Measurements from ENCODE around the gene PEG3. TPM values are rescaled to one million over a fixed set of nuclear protein-coding genes. Genes with fewer than 3 reads are reported as not detected.
A peak's percentile ranks its signal among the peaks of the same experiment; 100 is the strongest.

Gene PEG3
- total RNA-seq, 3 donors from 2014 or later (not counting 1 experiment from before 2014, with no cell fraction given) = not detected

DNA sequence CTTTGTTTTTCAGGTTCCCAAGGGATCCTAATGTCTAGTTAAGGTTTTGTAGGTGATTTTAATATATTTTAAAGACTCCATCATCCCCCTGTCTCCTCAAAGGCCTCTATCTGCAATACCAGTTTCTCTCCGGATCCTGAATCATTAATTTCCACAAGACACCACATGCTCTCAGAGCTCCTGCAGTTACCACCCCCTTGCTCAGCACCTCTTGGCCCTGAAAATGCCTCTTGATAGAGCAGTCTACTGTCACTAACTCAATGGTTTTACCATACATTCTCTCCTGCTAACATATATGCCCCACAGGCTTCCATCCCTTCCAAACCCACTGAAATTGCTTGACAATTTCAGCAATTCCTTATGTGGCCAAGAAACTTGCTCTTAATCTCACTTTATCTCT, 1.9 kb upstream of the PEG3 start:
- H3K4me3 Mint-ChIP-seq = no peak overlapping the region
- TF ChIP-seq, protein P1, sequence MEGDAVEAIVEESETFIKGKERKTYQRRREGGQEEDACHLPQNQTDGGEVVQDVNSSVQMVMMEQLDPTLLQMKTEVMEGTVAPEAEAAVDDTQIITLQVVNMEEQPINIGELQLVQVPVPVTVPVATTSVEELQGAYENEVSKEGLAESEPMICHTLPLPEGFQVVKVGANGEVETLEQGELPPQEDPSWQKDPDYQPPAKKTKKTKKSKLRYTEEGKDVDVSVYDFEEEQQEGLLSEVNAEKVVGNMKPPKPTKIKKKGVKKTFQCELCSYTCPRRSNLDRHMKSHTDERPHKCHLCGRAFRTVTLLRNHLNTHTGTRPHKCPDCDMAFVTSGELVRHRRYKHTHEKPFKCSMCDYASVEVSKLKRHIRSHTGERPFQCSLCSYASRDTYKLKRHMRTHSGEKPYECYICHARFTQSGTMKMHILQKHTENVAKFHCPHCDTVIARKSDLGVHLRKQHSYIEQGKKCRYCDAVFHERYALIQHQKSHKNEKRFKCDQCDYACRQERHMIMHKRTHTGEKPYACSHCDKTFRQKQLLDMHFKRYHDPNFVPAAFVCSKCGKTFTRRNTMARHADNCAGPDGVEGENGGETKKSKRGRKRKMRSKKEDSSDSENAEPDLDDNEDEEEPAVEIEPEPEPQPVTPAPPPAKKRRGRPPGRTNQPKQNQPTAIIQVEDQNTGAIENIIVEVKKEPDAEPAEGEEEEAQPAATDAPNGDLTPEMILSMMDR (IDR thresholded peaks at IDR 0.05) = no peak
- ATAC-seq = no peak

DNA sequence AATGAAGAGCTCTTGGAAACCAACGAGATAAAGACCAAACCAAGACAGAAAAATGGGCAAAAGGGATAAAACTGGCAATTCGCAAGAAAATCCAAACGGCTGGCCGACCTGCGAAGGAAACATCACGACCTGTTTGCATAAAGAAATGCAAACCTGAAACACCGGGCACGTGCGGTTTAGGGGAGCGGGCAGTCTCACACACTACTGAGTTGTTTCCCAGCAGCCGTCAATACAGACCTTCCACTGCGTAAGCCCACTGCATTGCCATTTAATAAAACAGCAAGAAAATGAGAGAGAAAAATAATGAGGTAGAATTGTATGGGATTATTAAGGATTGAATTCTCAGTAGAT, 642 bp upstream of the PEG3 start:
- Histone ChIP-seq H3K27me3 (ENCODE audit: control insufficient read depth, insufficient read depth, low read length) (peaks cover 2% of the 10 kb centered on the region), H3K4me3 (ENCODE audit: low read length) (no peak overlapping the region), H3K27ac (ENCODE audit: low read length) (no peak overlapping the region), H3K9me3 (ENCODE audit: control insufficient read depth, insufficient read depth, low read length) (peaks cover 48% of the 10 kb centered on the region), H3K36me3 (ENCODE audit: control insufficient read depth, insufficient read depth, low read length) (no peaks in the 10 kb centered on the region), H3K4me1 (ENCODE audit: control insufficient read depth, insufficient read depth, low read length) (peaks cover 10% of the 10 kb centered on the region)
- peaks cover 0 to 9% of the 10 kb centered on the region in 2 donors for H3K4me1 Mint-ChIP-seq
- intact Hi-C loops (cut with micrococcal nuclease) = no loop called here
- TF ChIP-seq, protein P1 (IDR thresholded peaks at IDR 0.05) = no peak
- peaks cover 5 to 11% of the 10 kb centered on the region in 2 donors for H3K9me3 Mint-ChIP-seq
- WGBS (ENCODE audit: insufficient coverage) = 51% methylated on average over 11 of the region's 12 CpGs
- H3K36me3 Mint-ChIP-seq = peaks cover 16% of the 10 kb centered on the region
- H3K27me3 Mint-ChIP-seq (ENCODE audit: low read depth in 2 of 2) = peaks cover 0 to 7% of the 10 kb centered on the region in 2 donors
- no peak overlapping the region for H3K4me3 Mint-ChIP-seq
- no peak overlapping the region for H3K27ac Mint-ChIP-seq
- DNase-seq = no peak
- ATAC-seq = no peak

More for the DNA sequence above, 1.9 kb upstream of the PEG3 start:
- no peak overlapping the region for H3K27ac ChIP-seq (ENCODE audit: low read length)
- Mint-ChIP-seq H3K9me3 (peaks cover 5 to 8% of the 10 kb centered on the region in 2 donors), H3K27ac (no peak overlapping the region), H3K36me3 (peaks cover 13% of the 10 kb centered on the region), H3K4me1 (peaks cover 0 to 7% of the 10 kb centered on the region in 2 donors), H3K27me3 (ENCODE audit: low read depth in 2 of 2) (peaks cover 0 to 7% of the 10 kb centered on the region in 2 donors)
- WGBS (ENCODE audit: insufficient coverage) = 84% methylated on average over 1 of the region's 1 CpG
- DNase-seq = no peak
- H3K36me3 ChIP-seq (ENCODE audit: control insufficient read depth, insufficient read depth, low read length) = no peaks in the 10 kb centered on the region
- intact Hi-C loops (cut with micrococcal nuclease) = no loop called here
- H3K4me1 ChIP-seq (ENCODE audit: control insufficient read depth, insufficient read depth, low read length) = peaks cover 10% of the 10 kb centered on the region
- H3K27me3 ChIP-seq (ENCODE audit: control insufficient read depth, insufficient read depth, low read length) = peaks cover 2% of the 10 kb centered on the region
- H3K9me3 ChIP-seq (ENCODE audit: control insufficient read depth, insufficient read depth, low read length) = peaks cover 38% of the 10 kb centered on the region
- H3K4me3 ChIP-seq (ENCODE audit: low read length) = no peak overlapping the region

DNA sequence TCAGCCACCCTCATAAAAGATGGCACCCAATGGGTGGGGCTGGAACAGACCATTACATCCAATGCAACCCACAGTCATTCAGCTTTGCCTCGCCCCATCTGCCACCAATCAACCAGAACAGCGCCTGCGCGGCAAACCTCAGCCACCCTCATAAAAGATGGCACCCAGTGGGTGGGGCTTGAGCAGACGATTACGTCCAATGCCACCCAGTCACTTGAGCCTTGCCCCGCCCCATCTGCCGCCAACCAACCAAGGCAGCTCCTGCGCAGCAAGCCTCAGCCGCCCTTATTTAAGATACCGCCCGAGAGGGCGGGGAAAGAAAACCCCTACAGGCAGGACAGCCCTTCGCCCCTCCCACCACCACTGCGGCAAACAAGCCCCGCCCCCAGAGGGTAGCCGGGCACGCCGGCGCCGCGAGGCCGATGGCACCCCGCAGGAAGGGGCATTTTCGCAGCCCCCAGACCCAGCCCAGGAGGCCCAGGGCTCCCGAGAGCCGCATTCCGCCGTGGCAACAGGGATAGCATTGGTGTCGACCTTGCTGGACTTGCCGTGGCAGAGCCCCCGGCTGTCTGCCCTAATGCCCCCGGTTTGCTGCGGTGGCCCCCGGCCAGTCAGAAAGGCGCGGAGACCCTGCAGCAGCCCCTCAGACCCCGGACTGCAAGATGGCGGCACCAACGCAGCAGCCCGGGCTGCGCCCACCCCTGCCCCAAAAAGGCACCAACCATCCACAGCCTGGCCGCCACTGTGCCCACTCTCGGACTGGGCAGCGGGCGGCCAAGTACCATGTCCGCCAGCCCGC, 675 bp downstream of the PEG3 start:
- no peaks in the 10 kb centered on the region for H3K36me3 ChIP-seq (ENCODE audit: control insufficient read depth, insufficient read depth, low read length)
- Mint-ChIP-seq H3K27ac (no peak overlapping the region), H3K27me3 (ENCODE audit: low read depth in 2 of 2) (peaks cover 0 to 4% of the 10 kb centered on the region in 2 donors), H3K36me3 (peaks cover 28% of the 10 kb centered on the region), H3K4me3 (peak overlapping the region; percentile 21), H3K9me3 (peaks cover 14 to 15% of the 10 kb centered on the region in 2 donors), H3K4me1 (peaks cover 6 to 9% of the 10 kb centered on the region in 2 donors)
- TF ChIP-seq, protein P1 (IDR thresholded peaks at IDR 0.05) = no peak
- H3K4me3 ChIP-seq (ENCODE audit: low read length) = no peak overlapping the region
- peaks cover 55% of the 10 kb centered on the region for H3K9me3 ChIP-seq (ENCODE audit: control insufficient read depth, insufficient read depth, low read length)
- no peak overlapping the region for H3K27ac ChIP-seq (ENCODE audit: low read length)
- intact Hi-C loops (cut with micrococcal nuclease) = no loop called here
- H3K27me3 ChIP-seq (ENCODE audit: control insufficient read depth, insufficient read depth, low read length) = peaks cover 2% of the 10 kb centered on the region
- ATAC-seq (peak in 2 of 3 donors; percentile 29 to 49), DNase-seq (peak in 1 of 2 donors; percentile 4)
- H3K4me1 ChIP-seq (ENCODE audit: control insufficient read depth, insufficient read depth, low read length) = peaks cover 10% of the 10 kb centered on the region
- 46% methylated on average over 48 of the region's 48 CpGs for WGBS (ENCODE audit: insufficient coverage)
